Type B pancreatic cell (in vitro differentiated cells): ENCODE results near the gene UBP1. TPM values are rescaled to one million over a fixed set of nuclear protein-coding genes. Genes with fewer than 3 reads are reported as not detected.

ENCODE experiments used
- DNase-seq: peaks from one replicate; pipeline ENCODE4 v3.0.0; 2021; ENCODE audit warnings: mixed read lengths; ENCODE audit not compliant: unreplicated experiment; ENCODE audit errors: extremely low spot score
- H3K27ac Mint-ChIP-seq: 2 replicates; pipeline ENCODE4 v1.8.0; 2021; ENCODE audit warnings: mild to moderate bottlenecking, mixed read lengths
- H3K27me3 Mint-ChIP-seq: 2 replicates; pipeline ENCODE4 v1.8.0; 2021; ENCODE audit warnings: mixed read lengths
- H3K36me3 Mint-ChIP-seq: 2 replicates; pipeline ENCODE4 v1.8.0; 2021; ENCODE audit warnings: mixed read lengths
- H3K4me1 Mint-ChIP-seq: one replicate; pipeline ENCODE4 v1.8.0; 2021; ENCODE audit warnings: mixed read lengths; ENCODE audit not compliant: unreplicated experiment
- H3K4me3 Mint-ChIP-seq: 2 replicates; pipeline ENCODE4 v1.8.0; 2021; ENCODE audit warnings: mild to moderate bottlenecking, mixed read lengths
- H3K9me3 Mint-ChIP-seq: 2 replicates; pipeline ENCODE4 v1.8.0; 2021; ENCODE audit warnings: mixed read lengths
- total RNA-seq: library from RNA; stranded (reverse); gene quantifications from 2 replicates; pipeline ENCODE4 v1.2.1, GENCODE V29; 2021; ENCODE audit warnings: low replicate concordance
- TF ChIP-seq, protein P1 (sequence below): fragments of 200-600 bp; sonication (generic); conservative IDR thresholded peaks from 2 replicates; pipeline ENCODE4 v1.5.0; 2021; ENCODE audit warnings: antibody characterized with exemption, mild to moderate bottlenecking

UBP1 gene
- total RNA-seq, 1 donor from 2014 or later: 68.2 TPM

DNA sequence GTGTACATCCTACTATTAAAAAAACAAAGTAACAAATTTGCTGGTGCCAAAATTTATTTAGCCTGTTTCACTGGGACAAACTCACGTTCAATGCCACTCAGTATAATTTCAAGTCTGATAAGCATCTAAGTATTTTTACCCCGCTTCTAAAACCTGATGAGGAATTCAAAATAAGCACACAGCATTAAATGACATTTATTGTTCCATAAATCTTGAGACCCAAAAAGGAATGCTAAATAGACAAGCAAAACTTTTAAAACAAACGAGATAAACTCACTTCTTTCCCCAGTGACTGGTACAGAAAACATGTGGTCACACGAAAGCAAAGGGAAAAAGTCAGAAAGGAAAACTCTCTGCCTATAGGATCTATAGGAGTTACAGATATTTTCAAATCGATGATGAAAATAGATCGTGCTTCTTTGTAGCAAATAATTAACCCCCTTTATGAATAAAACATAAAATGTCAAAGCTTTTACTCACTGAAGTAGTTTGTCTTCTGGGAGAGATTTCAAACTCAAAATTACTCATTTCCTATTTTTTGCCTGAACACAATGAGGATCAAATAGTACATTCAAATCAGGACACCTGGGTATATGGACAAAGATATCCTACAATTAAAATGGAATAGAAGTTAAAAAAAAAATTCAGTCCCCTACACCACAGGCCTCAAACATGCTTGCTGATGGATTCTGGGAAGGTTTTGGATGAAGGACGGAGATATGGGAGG is 51.7 kb downstream of the UBP1 start:
- Mint-ChIP-seq H3K4me3 (no peak overlapping the region), H3K4me1 (no peaks in the 10 kb centered on the region), H3K27me3 (no peaks in the 10 kb centered on the region), H3K36me3 (peaks cover 26% of the 10 kb centered on the region), H3K27ac (no peak overlapping the region), H3K9me3 (no peaks in the 10 kb centered on the region)
- TF ChIP-seq, protein P1, sequence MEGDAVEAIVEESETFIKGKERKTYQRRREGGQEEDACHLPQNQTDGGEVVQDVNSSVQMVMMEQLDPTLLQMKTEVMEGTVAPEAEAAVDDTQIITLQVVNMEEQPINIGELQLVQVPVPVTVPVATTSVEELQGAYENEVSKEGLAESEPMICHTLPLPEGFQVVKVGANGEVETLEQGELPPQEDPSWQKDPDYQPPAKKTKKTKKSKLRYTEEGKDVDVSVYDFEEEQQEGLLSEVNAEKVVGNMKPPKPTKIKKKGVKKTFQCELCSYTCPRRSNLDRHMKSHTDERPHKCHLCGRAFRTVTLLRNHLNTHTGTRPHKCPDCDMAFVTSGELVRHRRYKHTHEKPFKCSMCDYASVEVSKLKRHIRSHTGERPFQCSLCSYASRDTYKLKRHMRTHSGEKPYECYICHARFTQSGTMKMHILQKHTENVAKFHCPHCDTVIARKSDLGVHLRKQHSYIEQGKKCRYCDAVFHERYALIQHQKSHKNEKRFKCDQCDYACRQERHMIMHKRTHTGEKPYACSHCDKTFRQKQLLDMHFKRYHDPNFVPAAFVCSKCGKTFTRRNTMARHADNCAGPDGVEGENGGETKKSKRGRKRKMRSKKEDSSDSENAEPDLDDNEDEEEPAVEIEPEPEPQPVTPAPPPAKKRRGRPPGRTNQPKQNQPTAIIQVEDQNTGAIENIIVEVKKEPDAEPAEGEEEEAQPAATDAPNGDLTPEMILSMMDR: no peak
- DNase-seq: no peak

DNA sequence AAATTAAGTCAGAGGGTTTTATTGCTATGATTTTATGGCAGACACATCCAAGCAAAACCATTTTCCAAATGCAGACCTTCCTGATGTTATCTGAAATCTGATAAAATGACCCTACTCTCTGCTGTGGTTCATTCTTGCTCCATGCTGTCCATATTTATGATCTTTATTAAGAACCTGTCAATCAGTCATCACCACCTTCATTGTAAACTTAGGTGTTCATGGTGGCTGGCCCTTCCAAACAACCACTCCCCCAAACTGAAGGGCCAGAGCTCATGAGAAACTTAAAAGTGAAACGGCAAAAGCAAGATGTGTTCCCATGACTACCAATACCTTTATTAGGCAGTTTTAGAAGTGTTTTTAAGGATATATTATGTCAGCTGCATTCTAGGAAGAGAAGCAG is 53.6 kb downstream of the UBP1 start:
- no peak overlapping the region for H3K27ac Mint-ChIP-seq
- H3K36me3 Mint-ChIP-seq: peaks cover 25% of the 10 kb centered on the region
- TF ChIP-seq, protein P1: no peak
- H3K9me3 Mint-ChIP-seq: no peaks in the 10 kb centered on the region
- no peak overlapping the region for H3K4me3 Mint-ChIP-seq
- no peaks in the 10 kb centered on the region for H3K4me1 Mint-ChIP-seq
- no peak for DNase-seq
- H3K27me3 Mint-ChIP-seq: no peaks in the 10 kb centered on the region

DNA sequence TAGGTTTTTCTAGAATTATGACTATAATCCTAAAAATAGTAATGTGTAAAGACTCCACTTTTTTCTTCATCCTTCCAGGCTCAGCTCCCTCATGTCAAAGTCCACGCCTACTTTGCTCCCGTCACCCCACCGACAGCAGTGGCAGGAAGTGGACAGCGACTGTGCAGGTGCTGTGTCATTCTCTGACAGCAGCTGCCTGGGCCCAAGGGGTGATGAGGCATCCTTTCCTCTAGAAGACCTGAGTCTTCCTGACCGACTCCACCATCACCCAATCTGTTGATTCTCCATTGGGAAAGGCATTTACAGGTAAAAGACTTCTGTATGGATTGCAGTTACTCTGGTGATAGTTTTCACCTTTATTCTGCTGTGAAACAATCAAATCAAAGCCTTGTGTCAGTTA is 54.8 kb downstream of the UBP1 start:
- no peak for DNase-seq
- H3K9me3 Mint-ChIP-seq: no peaks in the 10 kb centered on the region
- H3K4me1 Mint-ChIP-seq: no peaks in the 10 kb centered on the region
- no peak overlapping the region for H3K27ac Mint-ChIP-seq
- TF ChIP-seq, protein P1: no peak
- H3K27me3 Mint-ChIP-seq: no peaks in the 10 kb centered on the region
- peaks cover 25% of the 10 kb centered on the region for H3K36me3 Mint-ChIP-seq
- no peak overlapping the region for H3K4me3 Mint-ChIP-seq

DNA sequence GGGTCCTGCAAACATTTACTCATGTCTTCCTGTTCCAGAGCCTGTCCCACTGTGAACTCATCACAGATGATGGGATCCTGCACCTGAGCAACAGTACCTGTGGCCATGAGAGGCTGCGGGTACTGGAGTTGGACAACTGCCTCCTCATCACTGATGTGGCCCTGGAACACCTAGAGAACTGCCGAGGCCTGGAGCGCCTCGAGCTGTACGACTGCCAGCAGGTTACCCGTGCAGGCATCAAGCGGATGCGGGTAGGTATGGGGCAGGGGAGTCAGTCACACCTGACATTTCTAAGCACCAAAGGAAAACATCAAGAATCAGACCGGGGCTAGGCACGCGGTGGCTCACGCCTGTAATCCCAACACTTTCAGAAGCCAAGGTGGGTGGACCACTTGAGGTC is 56.3 kb downstream of the UBP1 start:
- Mint-ChIP-seq H3K27me3 (no peaks in the 10 kb centered on the region), H3K27ac (no peak overlapping the region), H3K9me3 (no peaks in the 10 kb centered on the region), H3K4me1 (no peaks in the 10 kb centered on the region), H3K36me3 (peaks cover 21% of the 10 kb centered on the region), H3K4me3 (no peak overlapping the region)
- DNase-seq: no peak
- TF ChIP-seq, protein P1: no peak

DNA sequence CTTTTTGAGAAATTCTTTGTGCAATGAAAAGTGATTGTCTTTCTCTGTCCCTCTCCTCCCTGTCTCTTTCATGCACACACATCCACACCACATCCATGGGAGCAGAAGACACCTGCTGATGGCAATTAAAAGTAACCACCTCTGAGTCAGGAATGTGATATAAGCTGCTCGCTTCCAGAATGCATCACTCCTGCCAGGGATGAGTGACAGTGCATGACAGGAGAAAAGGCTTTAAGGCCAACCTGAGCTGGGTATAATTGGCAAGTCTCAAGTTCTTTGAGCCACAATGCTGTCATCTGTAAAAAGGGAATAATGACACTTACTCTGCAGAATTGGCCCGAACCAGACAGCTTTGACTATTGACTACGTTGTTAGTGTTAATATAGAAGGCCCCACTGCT is 59.6 kb downstream of the UBP1 start:
- Mint-ChIP-seq H3K36me3 (peaks cover 19% of the 10 kb centered on the region), H3K27me3 (no peaks in the 10 kb centered on the region), H3K27ac (no peak overlapping the region), H3K9me3 (no peaks in the 10 kb centered on the region), H3K4me1 (no peaks in the 10 kb centered on the region), H3K4me3 (no peak overlapping the region)
- no peak for DNase-seq
- TF ChIP-seq, protein P1: no peak

DNA sequence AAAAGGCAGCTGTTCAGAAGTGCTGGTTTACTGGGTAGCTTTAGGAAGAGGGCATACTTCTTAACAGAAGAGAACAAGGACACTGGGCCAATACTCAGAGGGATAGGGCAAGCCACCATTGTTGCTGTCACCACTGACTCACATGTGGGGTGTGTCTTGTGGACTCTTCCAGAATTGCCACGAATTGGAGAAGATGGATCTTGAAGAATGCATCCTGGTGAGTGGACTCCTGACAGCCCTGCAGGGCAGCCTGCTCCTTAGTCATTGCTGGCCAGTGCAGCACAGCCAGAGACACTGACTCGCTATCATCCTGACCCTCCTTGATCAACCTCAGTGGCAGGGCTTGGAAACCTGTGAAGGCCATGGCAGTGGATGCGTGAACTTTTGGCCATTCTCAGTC is 62.3 kb downstream of the UBP1 start:
- H3K36me3 Mint-ChIP-seq: peaks cover 17% of the 10 kb centered on the region
- DNase-seq: no peak
- no peaks in the 10 kb centered on the region for H3K27me3 Mint-ChIP-seq
- peaks cover 2% of the 10 kb centered on the region for H3K4me1 Mint-ChIP-seq
- no peak overlapping the region for H3K27ac Mint-ChIP-seq
- no peak overlapping the region for H3K4me3 Mint-ChIP-seq
- TF ChIP-seq, protein P1: no peak
- H3K9me3 Mint-ChIP-seq: no peaks in the 10 kb centered on the region
